Right lobe of liver (tissue), 4 donors: ENCODE measurements around the gene NFIB.

Experiments used
- POLR2A ChIP-seq: fragments of 450-650 bp; IDR thresholded peaks from one replicate; pipeline ENCODE4 v1.6.1; 2017; ENCODE audit warnings: antibody characterized with exemption, mild to moderate bottlenecking
- TF ChIP-seq, protein P1 (sequence below), 4 donors: fragments of 200-600 bp in 3 of 4; fragments of 450-650 bp in 1 of 4; IDR thresholded peaks; one replicate each; pipeline versions ENCODE4 v1.5.1 to v1.8.0; 2016 to 2022; ENCODE audit warnings: antibody characterized with exemption in 4 of 4, mild to moderate bottlenecking in 2 of 4
- donor health status: DM: no; HTN: no; CAD: no.
- donor health status: DM: no; HTN: no; CAD: no.
- donor health status: DM: no; HTN: yes; CAD: no.

DNA sequence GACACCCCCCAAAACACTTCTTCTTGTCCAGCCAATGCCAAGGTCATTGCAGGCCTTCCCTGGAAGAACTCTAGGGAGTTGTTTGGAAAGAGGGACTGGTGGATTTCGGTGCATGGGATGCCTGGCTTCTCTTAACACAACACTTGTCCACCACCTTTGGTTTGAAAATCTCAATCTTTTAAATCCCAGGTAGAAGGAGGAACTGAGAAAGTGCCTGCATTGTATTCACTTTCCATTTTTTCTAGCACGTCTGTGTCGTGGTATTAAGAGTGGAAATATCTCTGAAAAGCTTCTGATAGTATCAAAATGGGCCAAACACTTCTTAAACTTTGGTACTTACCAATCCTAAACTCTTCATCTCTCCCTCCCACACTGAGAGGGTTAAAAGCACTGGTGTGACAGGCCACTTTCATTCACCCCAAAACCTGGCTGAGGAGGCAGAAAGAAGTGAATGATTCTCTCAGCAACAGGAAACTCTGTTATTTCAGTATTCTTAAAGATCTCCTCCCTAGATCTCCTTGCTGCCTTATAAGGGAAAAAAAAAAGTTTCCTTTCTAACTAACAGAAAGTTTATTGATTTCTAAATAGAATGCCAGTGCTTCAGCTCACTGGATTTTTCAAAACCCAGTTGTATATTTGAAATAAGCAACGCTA is 3.9 kb upstream of the NFIB start:
- TF ChIP-seq, protein P1, sequence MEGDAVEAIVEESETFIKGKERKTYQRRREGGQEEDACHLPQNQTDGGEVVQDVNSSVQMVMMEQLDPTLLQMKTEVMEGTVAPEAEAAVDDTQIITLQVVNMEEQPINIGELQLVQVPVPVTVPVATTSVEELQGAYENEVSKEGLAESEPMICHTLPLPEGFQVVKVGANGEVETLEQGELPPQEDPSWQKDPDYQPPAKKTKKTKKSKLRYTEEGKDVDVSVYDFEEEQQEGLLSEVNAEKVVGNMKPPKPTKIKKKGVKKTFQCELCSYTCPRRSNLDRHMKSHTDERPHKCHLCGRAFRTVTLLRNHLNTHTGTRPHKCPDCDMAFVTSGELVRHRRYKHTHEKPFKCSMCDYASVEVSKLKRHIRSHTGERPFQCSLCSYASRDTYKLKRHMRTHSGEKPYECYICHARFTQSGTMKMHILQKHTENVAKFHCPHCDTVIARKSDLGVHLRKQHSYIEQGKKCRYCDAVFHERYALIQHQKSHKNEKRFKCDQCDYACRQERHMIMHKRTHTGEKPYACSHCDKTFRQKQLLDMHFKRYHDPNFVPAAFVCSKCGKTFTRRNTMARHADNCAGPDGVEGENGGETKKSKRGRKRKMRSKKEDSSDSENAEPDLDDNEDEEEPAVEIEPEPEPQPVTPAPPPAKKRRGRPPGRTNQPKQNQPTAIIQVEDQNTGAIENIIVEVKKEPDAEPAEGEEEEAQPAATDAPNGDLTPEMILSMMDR (IDR thresholded peaks at IDR 0.05) = no peak
- no peak for TF ChIP-seq POLR2A
